K562 (cell line): ENCODE data around the gene ITGA11. TPM values are rescaled to one million over a fixed set of nuclear protein-coding genes. Genes with fewer than 3 reads are reported as not detected.

ENCODE experiments used
- ATAC-seq: fragments of 200-7000 bp; cut with Tn5 transposase; 3 replicates; pipeline ENCODE4 v1.9.1; 2020; ENCODE audit warnings: moderate library complexity
- BruUV-seq: library from RNA; stranded (reverse); fragments of 400-500 nt; replicated peaks from 2 replicates; lab custom pipeline; 2021; lab: Mats Ljungman, UMichigan
- CTCF ChIA-PET: fragments of 300-600 bp; formaldehyde crosslinking; extraction: SDS; loops from one replicate; lab custom pipeline; 2021; ENCODE audit warnings: low intra/inter-chr PET ratio; lab: Yijun Ruan, JAX
- POLR2A ChIA-PET: fragments of 300-600, 350-650 bp; sonication (Branson Sonifier 250); formaldehyde crosslinking; extraction: SDS; loops from one replicate; lab custom pipeline; 2021; ENCODE audit warnings: antibody characterized with exemption, inconsistent platforms; lab: Yijun Ruan, JAX
- DNase-seq, 4 experiments: peaks; one replicate each; pipeline versions ENCODE4 v3.0.0 to v3.0.0-alpha.2; 2011 to 2018; ENCODE audit warnings: low spot score in 3 of 4, mixed read lengths in 3 of 4; ENCODE audit errors: extremely low read depth in 1 of 4
- FAIRE-seq: peaks from 2 replicates; lab custom pipeline; 2011; peaks lifted over from hg19 to GRCh38; lab: Jason Lieb, UNC
- H2AFZ ChIP-seq: 2 replicates; pipeline ENCODE4 v1.6.0; 2011; ENCODE audit warnings: low read depth, low read length, control low read depth, inconsistent platforms
- H3K27ac ChIP-seq: fragments of 200-600 bp; 3 replicates; pipeline ENCODE4 v1.8.0; 2011; ENCODE audit warnings: low read depth, mild to moderate bottlenecking, control low read depth, inconsistent platforms, low read length, moderate library complexity, mixed read lengths; ENCODE audit errors: extremely low read depth
- H3K27me3 ChIP-seq, 2 experiments: fragments of 300-600 bp in 1 of 2; 2 replicates in 1 of 2; 3 replicates in 1 of 2; pipeline versions ENCODE4 v1.6.0 to v1.8.0; 2011; ENCODE audit warnings: inconsistent platforms in 2 of 2, low read length in 2 of 2, mild to moderate bottlenecking in 1 of 2, mixed read lengths in 1 of 2, moderate library complexity in 1 of 2; ENCODE audit not compliant: control insufficient read depth in 2 of 2, insufficient read depth in 2 of 2
- H3K36me3 ChIP-seq: fragments of 300-600 bp; 3 replicates; pipeline ENCODE4 v1.8.0; 2011; ENCODE audit warnings: mild to moderate bottlenecking, low read length, inconsistent platforms; ENCODE audit not compliant: control insufficient read depth, insufficient read depth
- H3K4me1 ChIP-seq, 2 experiments: fragments of 200-600 bp in 1 of 2; replicated peaks in 1 of 2; 2 replicates in 1 of 2; 3 replicates in 1 of 2; pipeline versions ENCODE4 v1.5.1 to v1.8.0; 2011; ENCODE audit warnings: inconsistent platforms in 2 of 2, low read length in 2 of 2, mild to moderate bottlenecking in 1 of 2, mixed read lengths in 1 of 2, moderate library complexity in 1 of 2; ENCODE audit not compliant: control insufficient read depth in 2 of 2, insufficient read depth in 2 of 2
- H3K4me2 ChIP-seq: 2 replicates; pipeline ENCODE4 v1.6.1; 2011; ENCODE audit warnings: low read length, control low read depth, inconsistent platforms, mixed read lengths; ENCODE audit not compliant: insufficient read depth
- H3K4me3 ChIP-seq: fragments of 200-600 bp; sonication (generic), shearing (Covaris generic); 2 replicates; pipeline ENCODE4 v1.5.1; 2016; ENCODE audit warnings: control low read depth, inconsistent platforms
- H3K79me2 ChIP-seq: fragments of 200-600 bp; 3 replicates; pipeline ENCODE4 v1.8.0; 2011; ENCODE audit warnings: low read length, inconsistent platforms; ENCODE audit not compliant: control insufficient read depth, insufficient read depth
- H3K9ac ChIP-seq, 2 experiments: 2 replicates each; pipeline versions ENCODE4 v1.6.0 to v1.6.1; 2011; ENCODE audit warnings: low read depth in 2 of 2, low read length in 2 of 2, control low read depth in 1 of 2, inconsistent platforms in 1 of 2, mild to moderate bottlenecking in 1 of 2, mixed read lengths in 1 of 2; ENCODE audit not compliant: insufficient read depth in 1 of 2
- H3K9me1 ChIP-seq: one replicate; pipeline ENCODE4 v1.6.0; 2011; ENCODE audit warnings: inconsistent platforms, mild to moderate bottlenecking, low read length, moderate library complexity; ENCODE audit not compliant: control insufficient read depth, insufficient read depth
- H3K9me3 ChIP-seq: replicated peaks from 2 replicates; pipeline ENCODE4 v1.5.1; 2011; ENCODE audit warnings: low read depth, low read length, inconsistent platforms; ENCODE audit not compliant: control insufficient read depth, insufficient read depth
- H4K20me1 ChIP-seq: replicated peaks from 2 replicates; pipeline ENCODE4 v1.6.1; 2011; ENCODE audit warnings: low read length, inconsistent platforms, mixed read lengths; ENCODE audit not compliant: control insufficient read depth, insufficient read depth
- CCAR2 ChIP-seq: fragments of 200-400 bp; formaldehyde crosslinking; IDR thresholded peaks from 2 replicates; pipeline ENCODE4 v1.6.1; 2017; ENCODE audit warnings: mild to moderate bottlenecking, low read depth, low read length
- HOXB6 ChIP-seq: fragments of 250-450 bp; sonication (Bioruptor Pico); IDR thresholded peaks from 2 replicates; pipeline ENCODE4 v1.5.1; 2022; ENCODE audit warnings: mild to moderate bottlenecking, borderline replicate concordance
- JUND ChIP-seq, 2 experiments: IDR thresholded peaks; 2 replicates in 1 of 2; 3 replicates in 1 of 2; pipeline ENCODE4 v1.6.1; 2011; ENCODE audit warnings: borderline replicate concordance in 2 of 2, low read depth in 2 of 2, low read length in 2 of 2, improper control_type of control experiment in 1 of 2, missing biosample characterization in 1 of 2, missing genetic modification characterization in 1 of 2, missing genetic modification reagents in 1 of 2
- NR2C2 ChIP-seq, 2 experiments: fragments of 200-800 bp in 1 of 2; sonication (Bioruptor generic) in 1 of 2; sonication (generic) in 1 of 2; formaldehyde crosslinking in 1 of 2; IDR thresholded peaks; 2 replicates each; pipeline versions ENCODE4 v1.6.1 to v1.8.0; 2016 to 2022; ENCODE audit warnings: mild to moderate bottlenecking in 1 of 2, missing compliant biosample characterization in 1 of 2, missing genetic modification characterization in 1 of 2, missing genetic modification reagents in 1 of 2
- SMAD4 ChIP-seq: fragments of 250-450 bp; sonication (Bioruptor Pico); conservative IDR thresholded peaks from 2 replicates; pipeline ENCODE4 v1.8.0; 2021; ENCODE audit warnings: inconsistent platforms, mild to moderate bottlenecking, moderate library complexity
- ZEB2 ChIP-seq: fragments of 450-650 bp; IDR thresholded peaks from 2 replicates; pipeline ENCODE4 v1.6.1; 2016
- ZKSCAN8 ChIP-seq: fragments of 200-800 bp; sonication (Bioruptor generic); IDR thresholded peaks from 2 replicates; pipeline ENCODE4 v1.6.1; 2016; ENCODE audit warnings: missing genetic modification characterization, missing compliant biosample characterization
- ZNF12 ChIP-seq: sonication (generic); formaldehyde crosslinking; IDR thresholded peaks from 2 replicates; pipeline ENCODE4 v1.4.0; 2020; ENCODE audit warnings: mild to moderate bottlenecking, missing genetic modification reagents
- ZNF316 ChIP-seq: fragments of 450-650 bp; IDR thresholded peaks from 2 replicates; pipeline ENCODE4 v1.6.1; 2016
- ZNF589 ChIP-seq: fragments of 200-800 bp; sonication (Bioruptor generic); IDR thresholded peaks from 2 replicates; pipeline ENCODE4 v1.6.1; 2016; ENCODE audit warnings: low read depth, missing genetic modification characterization, missing compliant biosample characterization
- ZNF778 ChIP-seq: fragments of 450-650 bp; formaldehyde crosslinking; IDR thresholded peaks from 2 replicates; pipeline ENCODE4 v1.4.0; 2020; ENCODE audit warnings: mild to moderate bottlenecking, moderate library complexity
- WGBS: fragments of 100-300 bp; shearing (Covaris generic); methylation state at CpG from one replicate; pipeline ENCODE4 v1.1.6; 2016; ENCODE audit warnings: low coverage, mixed read lengths; ENCODE audit not compliant: insufficient coverage; ENCODE audit errors: missing lambda C conversion rate; 5-methylcytosine and 5-hydroxymethylcytosine counted together
- in situ Hi-C: fragments of 300-500 bp; cut with MboI; formaldehyde crosslinking; loops from 4 replicates; pipeline ENCODE4 v1.15.0; 2018; ENCODE audit warnings: inconsistent platforms, mixed read lengths
- intact Hi-C: fragments of 100-400 bp; cut with micrococcal nuclease; formaldehyde crosslinking; loops from 2 replicates; pipeline ENCODE4 v1.14.2; 2022
- polyA plus RNA-seq, 8 experiments: library from polyadenylated mRNA; depleted of rRNA in 4 of 8; stranded (reverse) in 5 of 8; unstranded in 3 of 8; fragments of >200 nt; fragmentation: Nextera tagmentation in 2 of 8; fragmentation: Illumina TruSeq in 1 of 8; extraction: Ambion mirVana in 2 of 8; extraction: Trizol in 1 of 8; gene quantifications; 2 replicates each; pipeline versions ENCODE4 v1.2.1 to v1.2.3, GENCODE V29; 2011 to 2014; ENCODE audit warnings: inconsistent platforms in 1 of 8, missing spikeins in 1 of 8
- total RNA-seq, 7 experiments: library from RNA; depleted of rRNA in 6 of 7; stranded (reverse); fragments of >200 nt in 6 of 7; fragmentation: Illumina TruSeq in 2 of 7; extraction: Trizol in 2 of 7; gene quantifications; 2 replicates each; pipeline versions ENCODE4 v1.2.1 to v1.2.3, GENCODE V29; 2011 to 2021; ENCODE audit warnings: low replicate concordance in 1 of 7

Gene ITGA11
- total and polyA plus RNA-seq, 9 of the 15 experiments (the other 6 are each of a cell fraction or from before 2014, with no cell fraction given), result 0.01 TPM; not detected in 8

DNA sequence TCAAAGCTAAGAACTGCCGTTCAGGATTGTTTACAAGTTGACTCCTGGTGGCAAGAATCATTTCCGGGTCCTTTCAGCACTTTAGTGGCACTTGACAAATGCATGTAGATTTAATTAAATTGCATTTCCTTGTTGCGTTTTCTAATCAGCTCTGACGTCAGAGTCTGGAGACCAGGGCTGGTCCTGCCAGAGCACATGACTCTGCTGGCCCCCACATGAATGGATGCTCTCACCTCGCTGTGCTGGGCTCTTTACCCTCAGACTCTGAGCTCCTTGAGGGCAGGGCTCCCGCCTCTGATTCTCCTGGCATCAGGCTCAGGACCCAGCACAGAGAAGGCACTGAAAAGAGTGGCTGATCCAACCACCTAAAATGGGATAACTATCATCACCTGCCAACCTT is 85.0 kb downstream of the ITGA11 start:
- TF ChIP-seq ZNF316 (0 out of 2 replicates have a peak, but pooled peaks have one; percentile 11), ZNF589 (CRISPR knock-in tag) (no peak), SMAD4 (CRISPR knock-in tag) (no peak), NR2C2 (CRISPR knock-in tag; IDR thresholded peaks at IDR 0.05) (no peak), NR2C2 (tag; IDR thresholded peaks at IDR 0.05) (peak; percentile 37; the same call in 1 of the 2 replicates)
- peaks cover 41 to 85% of the 10 kb centered on the region in 2 experiments for H3K27me3 ChIP-seq
- BruUV-seq, result no TSS peak
- H3K79me2 ChIP-seq, result no peaks in the 10 kb centered on the region
- no peak for FAIRE-seq
- ChIA-PET POLR2A (interaction anchor here (0.6 to 0.7 kb wide), 3 partner anchors 21 to 1445 kb away, joined by 3 read pairs; no protein-coding TSS in a partner anchor), CTCF (no interaction called here)
- H3K9ac ChIP-seq, result no peak overlapping the region
- no peaks in the 10 kb centered on the region for H3K9me1 ChIP-seq
- no peaks in the 10 kb centered on the region for H3K36me3 ChIP-seq
- 5% methylated on average over 6 of the region's 6 CpGs for WGBS
- H3K9me3 ChIP-seq, result no peaks in the 10 kb centered on the region
- intact Hi-C loops, result no loop called here
- no peak overlapping the region for H2AFZ ChIP-seq
- ATAC-seq, result no peak
- DNase-seq, result no peak
- H3K4me2 ChIP-seq, result no peak overlapping the region
- in situ Hi-C loops, result no loop called here
- H4K20me1 ChIP-seq, result 0 out of 2 replicates have a peak, but pooled peaks cover 6% of the 10 kb centered on the region
- no peak overlapping the region for H3K4me3 ChIP-seq
- no peaks in the 10 kb centered on the region for H3K4me1 ChIP-seq
- no peak overlapping the region for H3K27ac ChIP-seq

DNA sequence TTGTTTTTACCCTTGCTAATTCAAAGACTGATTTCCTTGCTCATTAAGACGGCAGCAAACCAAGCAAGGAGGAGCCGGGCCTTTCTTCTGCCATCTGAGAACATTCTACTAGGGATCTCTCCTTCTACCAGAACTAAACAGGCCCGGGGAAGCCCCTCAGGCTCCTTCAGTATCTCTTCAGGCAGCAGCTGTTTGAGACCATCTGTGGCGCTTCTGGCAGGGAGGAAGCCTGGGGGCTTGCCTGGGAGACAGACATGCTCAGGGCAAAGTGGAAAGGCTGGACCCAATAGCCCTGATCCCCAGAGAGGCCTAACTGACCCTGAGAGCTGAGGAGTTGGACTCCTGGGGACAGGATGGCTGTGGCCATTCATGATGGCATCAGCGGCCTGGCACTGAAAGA is 86.5 kb downstream of the ITGA11 start:
- FAIRE-seq, result no peak
- no peak for DNase-seq
- no peaks in the 10 kb centered on the region for H3K4me1 ChIP-seq
- intact Hi-C loops (no loop called here), in situ Hi-C loops (no loop called here)
- H3K27ac ChIP-seq, result no peak overlapping the region
- 0% methylated on average over 5 of the region's 5 CpGs for WGBS
- peaks cover 42 to 84% of the 10 kb centered on the region in 2 experiments for H3K27me3 ChIP-seq
- H2AFZ ChIP-seq, result no peak overlapping the region
- ChIA-PET CTCF (no interaction called here), POLR2A (interaction anchor here (0.6 kb wide), 1 partner anchor 67 kb away, joined by 3 read pairs; no protein-coding TSS in a partner anchor)
- ATAC-seq, result no peak
- no peaks in the 10 kb centered on the region for H3K36me3 ChIP-seq
- no TSS peak for BruUV-seq
- no peaks in the 10 kb centered on the region for H3K79me2 ChIP-seq
- H3K4me2 ChIP-seq, result no peak overlapping the region
- no peak overlapping the region for H3K9ac ChIP-seq
- H3K4me3 ChIP-seq, result no peak overlapping the region
- no peaks in the 10 kb centered on the region for H3K9me3 ChIP-seq
- H4K20me1 ChIP-seq, result 0 out of 2 replicates have a peak, but pooled peaks cover 6% of the 10 kb centered on the region
- no peaks in the 10 kb centered on the region for H3K9me1 ChIP-seq
- TF ChIP-seq ZNF12 (CRISPR knock-in tag) (no peak), ZEB2 (no peak), HOXB6 (CRISPR knock-in tag) (no peak), ZKSCAN8 (CRISPR knock-in tag) (no peak), JUND (IDR thresholded peaks at IDR 0.05; ENCODE audit: borderline replicate concordance, low read depth, low read length) (no peak), JUND (tag; IDR thresholded peaks at IDR 0.05; ENCODE audit: borderline replicate concordance, low read depth, low read length) (no peak), ZNF778 (CRISPR knock-in tag) (no peak), CCAR2 (no peak)
